Measurements from ENCODE around the gene CENPH. TPM values are rescaled to one million over a fixed set of nuclear protein-coding genes. Genes with fewer than 3 reads are reported as not detected.

The CENPH gene
- total and polyA plus RNA-seq, 2 of the 8 experiments (the other 6 are each of a cell fraction or from before 2014, with no cell fraction given) = 69.0 to 82.8 TPM

- no peak for TF ChIP-seq PHF8 (conservative IDR thresholded peaks at IDR 0.05; ENCODE audit: low read depth, low read length)
These were observed 49.4 kb downstream of the CENPH start (continued) for GRCh38 chr5:69238760-69239251.

Data from H1 (cell line).